SU-DHL-6 (cell line): Measurements from ENCODE around the gene PTGES3L.

ENCODE experiments used
- CTCF ChIP-seq: fragments of 200-600 bp; sonication (generic); IDR thresholded peaks from one replicate; pipeline ENCODE4 v1.5.1; 2017; ENCODE audit warnings: antibody characterized with exemption, mild to moderate bottlenecking, low read length, moderate library complexity; ENCODE audit not compliant: insufficient read depth, poor library complexity, severe bottlenecking
- EZH2phosphoT487 ChIP-seq: fragments of 200-600 bp; sonication (generic), shearing (Covaris generic); conservative IDR thresholded peaks from 2 replicates; pipeline ENCODE4 v1.6.1; 2018; ENCODE audit warnings: mild to moderate bottlenecking, antibody characterized with exemption, low read length, moderate library complexity, mixed read lengths

GRCh38 chr17:43027091-43028032 lies 47.5 kb upstream of the PTGES3L start:
- TF ChIP-seq CTCF, result no peak
- no peak for TF ChIP-seq EZH2phosphoT487
